ENCODE data around the gene ZNF189. TPM values are rescaled to one million over a fixed set of nuclear protein-coding genes. Genes with fewer than 3 reads are reported as not detected.

ZNF189 gene
- 8.2 TPM for polyA plus RNA-seq (2012; ENCODE audit: missing spikeins)

DNA sequence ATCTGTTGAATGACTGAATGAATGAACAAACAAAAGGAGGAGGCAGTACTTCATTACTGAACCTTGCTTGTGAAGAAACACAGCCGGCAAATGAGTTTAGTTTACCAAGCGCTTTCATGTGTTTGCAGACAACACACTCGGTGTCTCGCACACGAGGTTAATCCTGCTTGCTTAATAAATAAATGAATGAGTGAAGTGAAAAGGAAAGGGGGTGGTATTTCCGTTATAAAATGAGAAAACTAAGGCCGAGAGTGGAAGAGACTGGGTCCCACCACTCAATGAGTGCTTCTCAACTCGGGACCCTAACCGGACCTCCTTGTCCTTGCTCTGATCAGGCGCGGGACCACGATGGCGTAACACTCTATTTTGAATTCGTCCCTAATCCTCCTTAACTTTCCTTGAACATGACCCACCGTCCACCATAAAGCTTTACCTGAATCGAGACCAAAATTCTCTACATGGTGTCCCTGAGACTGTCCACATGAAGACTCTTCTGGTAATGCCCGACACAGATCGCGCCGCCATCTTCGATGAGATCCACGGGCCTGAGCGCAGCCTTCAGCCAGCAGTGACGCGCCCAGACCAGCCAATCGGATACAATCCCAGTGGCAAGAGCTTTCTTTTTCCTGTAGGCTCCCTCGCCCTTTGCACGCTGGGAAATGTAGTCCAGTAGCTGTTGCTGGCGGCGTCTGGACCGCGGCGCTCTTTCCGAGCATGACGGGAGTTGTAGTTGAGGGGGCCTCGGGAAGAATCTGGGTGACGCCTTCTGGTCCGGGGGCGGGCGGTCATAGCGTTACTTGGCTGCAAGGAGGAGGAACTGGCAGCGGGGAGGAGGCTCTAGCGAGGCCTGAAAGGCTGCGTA, at the start of gene ZNF189, which contains the start of gene MRPL50:
TSS of gene ZNF189 (plus strand) at position 784 of the 862 bp plus-strand sequence. CDS start 306 bp downstream, outside the sequence.
TSS of gene MRPL50 (minus strand) at position 551 of the 862 bp plus-strand sequence. CDS start at position 525, 26 bp downstream.
- peak; percentile 87 for TF ChIP-seq TAF1 (IDR thresholded peaks at IDR 0.05; ENCODE audit: borderline replicate concordance, low read depth, low read length)
- TF ChIP-seq POLR2AphosphoS5 (IDR thresholded peaks at IDR 0.05; ENCODE audit: low read depth, low read length): peak; percentile 90
- TF ChIP-seq POLR2A (IDR thresholded peaks at IDR 0.05; ENCODE audit: low read depth, low read length): peak; percentile 96
- peak; percentile 87 for FAIRE-seq

DNA sequence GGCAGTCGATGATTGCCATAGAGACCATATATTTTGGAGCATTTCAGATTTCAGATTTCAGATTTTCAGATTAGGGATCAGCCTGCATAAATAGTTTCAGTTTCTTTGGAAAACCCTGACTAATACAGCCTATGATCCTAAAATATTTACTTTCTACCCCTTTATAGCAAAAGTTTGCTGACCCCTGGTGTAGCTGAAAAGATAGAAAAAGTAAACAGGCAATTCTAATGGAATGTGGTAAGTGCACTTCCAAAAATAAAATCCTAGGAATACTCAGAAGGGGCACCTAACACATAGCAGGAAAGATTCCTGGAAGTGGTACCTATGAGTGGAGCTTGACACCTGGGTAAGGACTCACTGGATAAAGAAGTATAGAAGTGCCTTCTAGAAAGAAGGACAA, 48.4 kb upstream of the ZNF189 start:
- no peak for FAIRE-seq
- no peak for DNase-seq (ENCODE audit: insufficient read length)
- no peak for TF ChIP-seq POLR2A (IDR thresholded peaks at IDR 0.05; ENCODE audit: low read depth, low read length)
- TF ChIP-seq POLR2AphosphoS5 (IDR thresholded peaks at IDR 0.05; ENCODE audit: low read depth, low read length): no peak
- no peak for TF ChIP-seq TAF1 (IDR thresholded peaks at IDR 0.05; ENCODE audit: borderline replicate concordance, low read depth, low read length)

More for the DNA sequence above, at the start of gene ZNF189, which contains the start of gene MRPL50:
- DNase-seq (ENCODE audit: insufficient read length): peak; percentile 68

GRCh38 chr9:101352892-101353463, 45.7 kb upstream of the ZNF189 start:
- DNase-seq (ENCODE audit: insufficient read length) (no peak), FAIRE-seq (no peak)
- TF ChIP-seq POLR2AphosphoS5 (IDR thresholded peaks at IDR 0.05; ENCODE audit: low read depth, low read length): no peak
- no peak for TF ChIP-seq POLR2A (IDR thresholded peaks at IDR 0.05; ENCODE audit: low read depth, low read length)
- no peak for TF ChIP-seq TAF1 (IDR thresholded peaks at IDR 0.05; ENCODE audit: borderline replicate concordance, low read depth, low read length)

DNA sequence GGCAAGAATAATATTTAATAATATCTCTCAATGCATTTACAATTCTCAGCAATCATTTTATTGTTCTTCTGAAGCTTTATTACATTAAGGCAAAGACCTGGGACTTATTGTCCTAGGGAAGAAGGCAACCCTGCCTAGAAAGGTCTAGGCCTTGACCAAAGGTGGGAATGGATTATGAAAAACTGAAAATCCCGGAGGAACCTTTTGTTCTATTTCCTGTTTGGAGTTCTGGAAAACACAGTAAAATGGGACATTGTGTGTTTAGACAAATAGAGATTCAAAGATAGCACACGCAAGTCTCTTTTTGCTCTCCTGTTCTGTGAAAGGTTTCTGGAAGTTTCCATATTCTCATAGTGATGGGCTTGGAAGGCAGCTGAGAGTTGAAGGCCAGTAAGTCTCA, 45.0 kb upstream of the ZNF189 start:
- TF ChIP-seq POLR2AphosphoS5 (IDR thresholded peaks at IDR 0.05; ENCODE audit: low read depth, low read length): no peak
- no peak for TF ChIP-seq TAF1 (IDR thresholded peaks at IDR 0.05; ENCODE audit: borderline replicate concordance, low read depth, low read length)
- no peak for TF ChIP-seq POLR2A (IDR thresholded peaks at IDR 0.05; ENCODE audit: low read depth, low read length)
- FAIRE-seq (no peak), DNase-seq (ENCODE audit: insufficient read length) (no peak)

DNA sequence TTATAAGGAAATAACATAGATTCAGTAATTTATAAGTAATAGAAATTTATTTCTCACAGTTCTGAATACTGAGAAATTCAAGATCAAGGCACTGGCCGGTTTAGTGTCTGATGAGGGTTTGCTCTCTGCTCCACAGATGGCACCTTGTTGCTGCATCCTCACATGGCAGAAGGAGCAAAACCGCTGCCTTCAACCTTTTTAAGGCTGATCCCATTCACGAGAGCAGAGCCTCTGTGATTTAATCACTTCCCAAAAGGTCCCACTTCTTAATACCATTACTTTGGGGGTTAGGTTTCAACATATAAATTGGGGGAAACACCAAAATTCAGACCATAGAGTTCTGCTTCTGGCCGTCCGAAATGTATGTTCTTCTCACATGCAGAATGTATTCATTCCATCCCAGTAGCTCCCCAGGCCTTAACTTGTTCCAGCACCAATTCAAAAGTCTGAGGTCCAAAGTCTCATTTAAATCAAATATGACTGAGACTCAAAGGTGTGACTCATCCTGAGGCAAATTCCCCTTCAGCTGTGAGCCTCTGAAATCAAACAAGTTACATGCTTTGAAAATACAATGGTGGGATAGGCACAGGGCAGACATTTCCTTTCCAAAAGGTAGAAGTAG, 44.4 kb upstream of the ZNF189 start:
- TF ChIP-seq POLR2AphosphoS5 (IDR thresholded peaks at IDR 0.05; ENCODE audit: low read depth, low read length) (no peak), TAF1 (IDR thresholded peaks at IDR 0.05; ENCODE audit: borderline replicate concordance, low read depth, low read length) (no peak), POLR2A (IDR thresholded peaks at IDR 0.05; ENCODE audit: low read depth, low read length) (no peak)
- DNase-seq (ENCODE audit: insufficient read length): no peak
- no peak for FAIRE-seq

GRCh38 chr9:101354765-101355708, 43.6 kb upstream of the ZNF189 start:
- no peak for DNase-seq (ENCODE audit: insufficient read length)
- FAIRE-seq: no peak
- no peak for TF ChIP-seq TAF1 (IDR thresholded peaks at IDR 0.05; ENCODE audit: borderline replicate concordance, low read depth, low read length)
- TF ChIP-seq POLR2A (IDR thresholded peaks at IDR 0.05; ENCODE audit: low read depth, low read length): no peak
- TF ChIP-seq POLR2AphosphoS5 (IDR thresholded peaks at IDR 0.05; ENCODE audit: low read depth, low read length): no peak

DNA sequence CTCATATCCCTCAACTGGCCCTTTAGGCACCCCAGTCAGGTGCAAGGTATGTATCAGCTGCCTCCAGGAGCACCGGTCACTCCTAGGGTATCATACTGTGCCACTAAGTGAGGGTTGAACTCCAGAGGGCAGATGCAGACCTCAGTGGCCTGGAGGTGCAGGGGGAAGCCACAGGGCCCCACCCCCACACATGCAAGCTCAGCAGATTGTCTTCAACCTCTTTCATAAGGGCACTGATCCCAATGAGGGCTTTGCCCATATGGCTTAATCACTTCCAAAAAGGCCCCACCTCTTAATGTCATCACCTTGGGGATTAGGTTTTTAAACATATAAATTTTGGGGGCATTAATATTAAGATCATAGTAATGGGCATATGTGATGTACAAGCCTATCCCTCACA, 42.0 kb upstream of the ZNF189 start:
- DNase-seq (ENCODE audit: insufficient read length) (no peak), FAIRE-seq (no peak)
- no peak for TF ChIP-seq POLR2A (IDR thresholded peaks at IDR 0.05; ENCODE audit: low read depth, low read length)
- TF ChIP-seq TAF1 (IDR thresholded peaks at IDR 0.05; ENCODE audit: borderline replicate concordance, low read depth, low read length): no peak
- TF ChIP-seq POLR2AphosphoS5 (IDR thresholded peaks at IDR 0.05; ENCODE audit: low read depth, low read length): no peak

DNA sequence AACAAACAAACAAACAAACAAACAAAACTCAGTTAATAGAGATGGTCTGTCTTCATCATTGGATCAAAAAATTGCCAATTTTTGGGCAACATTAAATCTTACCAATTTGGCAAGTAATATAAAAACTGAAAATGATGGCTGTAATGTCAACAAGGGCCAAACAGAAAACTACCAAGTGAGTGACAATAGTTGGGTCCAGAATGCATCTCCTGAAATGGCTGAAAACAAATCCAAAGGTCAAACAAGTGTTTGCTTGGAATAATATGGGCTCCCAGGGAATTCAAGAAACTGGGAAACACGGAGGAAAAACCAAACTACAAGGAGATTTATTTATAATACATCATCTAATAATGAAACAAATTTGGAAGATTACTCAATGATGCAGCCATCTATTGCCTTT, 39.0 kb upstream of the ZNF189 start:
- FAIRE-seq (no peak), DNase-seq (ENCODE audit: insufficient read length) (no peak)
- no peak for TF ChIP-seq TAF1 (IDR thresholded peaks at IDR 0.05; ENCODE audit: borderline replicate concordance, low read depth, low read length)
- TF ChIP-seq POLR2A (IDR thresholded peaks at IDR 0.05; ENCODE audit: low read depth, low read length): no peak
- no peak for TF ChIP-seq POLR2AphosphoS5 (IDR thresholded peaks at IDR 0.05; ENCODE audit: low read depth, low read length)

DNA sequence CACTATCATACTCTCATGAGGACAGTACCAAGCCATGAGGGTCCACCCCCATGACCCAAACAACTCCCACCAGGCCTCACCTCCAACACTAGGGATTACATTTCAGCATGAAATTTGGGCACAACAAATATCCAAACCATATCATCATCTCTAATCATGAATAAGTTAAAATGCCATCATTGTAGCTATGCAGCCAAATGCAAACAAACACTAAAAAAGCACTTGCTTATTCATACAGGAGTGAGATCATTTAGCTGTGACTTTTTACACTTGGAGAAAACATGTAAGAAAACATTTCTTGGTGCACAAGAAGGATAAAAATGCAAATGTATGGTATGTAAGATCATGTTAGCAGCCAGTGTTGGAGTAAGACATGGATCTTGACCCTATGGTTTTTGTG, 38.0 kb upstream of the ZNF189 start:
- FAIRE-seq (no peak), DNase-seq (ENCODE audit: insufficient read length) (no peak)
- no peak for TF ChIP-seq TAF1 (IDR thresholded peaks at IDR 0.05; ENCODE audit: borderline replicate concordance, low read depth, low read length)
- no peak for TF ChIP-seq POLR2AphosphoS5 (IDR thresholded peaks at IDR 0.05; ENCODE audit: low read depth, low read length)
- TF ChIP-seq POLR2A (IDR thresholded peaks at IDR 0.05; ENCODE audit: low read depth, low read length): no peak

- no peak for FAIRE-seq
- no peak for DNase-seq (ENCODE audit: insufficient read length)
- TF ChIP-seq TAF1 (IDR thresholded peaks at IDR 0.05; ENCODE audit: borderline replicate concordance, low read depth, low read length): no peak
- no peak for TF ChIP-seq POLR2A (IDR thresholded peaks at IDR 0.05; ENCODE audit: low read depth, low read length)
- no peak for TF ChIP-seq POLR2AphosphoS5 (IDR thresholded peaks at IDR 0.05; ENCODE audit: low read depth, low read length)
These were observed 36.2 kb upstream of the ZNF189 start for GRCh38 chr9:101362450-101362849.

Measured in GM12892 (cell line).